Cerebellar cortex (tissue), 1 donor: Measurements from ENCODE around the gene KRTAP10-12.
A peak's percentile ranks its signal among the peaks of the same experiment; 100 is the strongest.

ENCODE experiments used
- DNase-seq: peaks from one replicate; pipeline ENCODE4 v3.0.0-alpha.2; 2015; ENCODE audit warnings: low spot score

Gene KRTAP10-12

DNA sequence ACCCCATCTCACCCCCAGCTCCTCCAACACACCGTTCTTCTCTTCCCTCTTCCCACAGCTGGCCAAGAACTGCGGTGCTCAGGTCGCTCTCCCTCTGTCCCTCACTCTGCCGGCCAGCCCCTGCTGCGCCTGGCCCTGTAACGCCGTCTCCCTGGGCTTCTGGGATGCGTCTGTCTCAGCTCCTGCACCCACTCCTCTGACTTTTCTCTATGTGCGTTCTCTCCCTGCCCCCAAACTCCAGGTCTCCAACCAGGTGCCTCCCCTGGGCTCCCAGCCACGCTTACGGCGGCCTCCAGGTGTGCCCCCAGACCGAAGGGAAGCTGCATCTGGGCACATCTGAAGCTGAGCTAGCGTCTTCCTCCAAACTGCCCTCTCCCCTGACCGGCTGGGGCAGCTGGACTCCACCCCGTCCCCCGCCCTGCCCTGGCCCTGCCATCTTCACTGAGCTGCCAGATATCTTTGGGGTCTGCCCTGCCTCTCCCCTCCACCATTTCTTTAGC is 2.6 kb downstream of the KRTAP10-12 start:
- no peak for DNase-seq

DNA sequence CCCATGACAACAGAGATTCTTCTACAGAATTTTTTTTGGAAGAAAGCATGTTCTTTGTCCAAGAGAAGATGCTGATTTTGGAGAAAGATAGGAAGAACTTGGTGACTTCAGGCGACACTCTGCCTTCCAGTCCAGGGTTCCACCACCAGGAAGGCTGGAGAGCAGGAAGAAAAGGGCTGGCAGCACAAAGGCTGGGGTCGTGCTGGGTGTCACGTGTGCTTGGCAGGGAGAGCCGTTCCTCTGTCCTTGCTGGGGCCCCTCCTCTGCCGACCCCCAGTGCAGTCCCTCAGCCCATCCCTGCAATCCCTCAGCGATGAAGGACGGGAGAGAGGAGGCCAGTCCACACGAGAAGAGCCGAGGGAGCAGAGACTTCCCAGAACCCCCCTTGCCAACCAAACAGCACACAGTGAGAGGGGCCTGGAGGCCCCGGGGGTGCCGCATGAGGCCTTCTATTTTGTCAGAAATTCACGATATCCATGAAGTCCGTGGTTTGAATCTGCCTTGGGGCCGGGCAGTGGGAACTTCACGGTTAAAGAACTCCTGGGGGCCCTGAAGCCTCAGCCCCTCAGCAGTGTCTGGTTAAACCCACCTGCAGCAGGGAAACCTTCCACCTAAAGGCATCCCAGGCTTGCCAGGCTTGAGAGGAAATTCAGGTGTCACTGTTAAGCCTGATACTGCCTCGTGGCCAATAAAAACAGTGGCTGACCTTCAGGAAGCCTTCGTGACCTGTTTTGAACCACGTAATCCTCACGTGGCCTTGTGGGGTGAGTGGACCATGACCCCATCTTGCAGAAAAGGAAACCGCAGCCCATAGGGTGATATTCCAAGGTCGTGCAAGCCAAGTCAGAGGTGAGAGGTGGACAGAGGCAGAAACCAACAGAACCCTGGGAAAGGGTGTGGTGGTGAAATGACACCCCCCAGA is 3.4 kb downstream of the KRTAP10-12 start:
- DNase-seq, result no peak

GRCh38 chr21:44701023-44701400 is 4.0 kb downstream of the KRTAP10-12 start:
- no peak for DNase-seq

- DNase-seq, result no peak
Measured at GRCh38 chr21:44701541-44701940, 4.6 kb downstream of the KRTAP10-12 start.

DNA sequence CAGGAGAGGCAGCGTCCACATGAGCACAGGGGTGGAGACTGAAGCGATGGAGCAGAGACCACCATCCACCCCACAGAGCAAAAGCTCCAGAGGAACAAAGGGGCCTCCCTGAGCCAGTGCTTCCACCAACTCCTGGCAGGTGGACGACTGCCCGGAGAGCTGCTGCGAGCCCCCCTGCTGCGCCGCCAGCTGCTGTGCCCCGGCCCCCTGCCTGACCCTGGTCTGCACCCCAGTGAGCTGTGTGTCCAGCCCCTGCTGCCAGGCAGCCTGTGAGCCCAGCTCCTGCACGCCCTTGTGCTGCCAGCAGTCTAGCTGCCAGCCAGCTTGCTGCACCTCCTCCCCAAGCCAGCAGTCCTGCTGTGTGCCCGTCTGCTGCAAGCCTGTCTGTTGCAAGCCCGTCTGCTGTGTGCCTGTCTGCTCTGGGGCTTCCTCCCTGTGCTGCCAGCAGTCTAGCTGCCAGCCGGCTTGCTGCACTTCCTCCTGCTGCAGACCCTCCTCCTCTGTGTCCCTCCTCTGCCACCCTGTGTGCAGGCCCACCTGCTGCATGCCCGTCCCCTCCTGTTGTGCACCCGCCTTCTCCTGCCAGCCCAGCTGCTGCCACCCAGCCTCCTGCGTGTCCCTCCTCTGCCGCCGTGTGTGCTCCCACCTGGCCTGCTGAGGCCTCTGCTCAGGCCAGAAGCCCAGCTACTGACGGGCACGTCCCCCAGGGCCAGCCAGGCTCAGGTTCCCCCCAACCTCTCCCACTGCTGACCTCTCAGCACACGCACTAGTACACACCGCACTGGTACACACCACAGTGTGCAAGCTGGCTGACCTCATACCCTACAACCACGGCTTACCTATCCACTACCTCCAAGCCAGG is 5.4 kb downstream of the KRTAP10-12 start:
- peak; percentile 52 for DNase-seq

GRCh38 chr21:44702973-44703730 is 6.2 kb downstream of the KRTAP10-12 start:
- DNase-seq, result no peak

- DNase-seq, result no peak
Measured at GRCh38 chr21:44703731-44704635, 7.0 kb downstream of the KRTAP10-12 start.

DNA sequence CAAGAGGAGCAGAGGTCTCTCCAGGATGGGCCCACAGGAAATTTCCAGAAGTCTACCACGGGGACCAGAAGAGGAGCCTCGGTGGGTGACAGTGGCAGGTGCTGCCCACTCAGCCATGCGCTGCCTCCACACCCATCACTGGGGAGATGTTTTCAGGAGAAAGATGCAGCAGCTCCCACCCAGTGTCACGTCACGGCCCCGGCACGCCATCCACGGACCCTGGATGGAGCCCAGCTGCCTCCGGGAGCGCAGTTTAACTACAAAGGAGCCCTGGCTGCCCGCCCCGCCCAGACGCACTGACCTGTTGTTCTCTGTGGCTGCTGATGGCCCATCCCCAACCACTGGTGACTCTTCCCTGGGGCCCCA is 7.6 kb downstream of the KRTAP10-12 start:
- DNase-seq, result no peak

GRCh38 chr21:44706026-44706705 is 9.2 kb downstream of the KRTAP10-12 start:
- DNase-seq, result no peak

DNA sequence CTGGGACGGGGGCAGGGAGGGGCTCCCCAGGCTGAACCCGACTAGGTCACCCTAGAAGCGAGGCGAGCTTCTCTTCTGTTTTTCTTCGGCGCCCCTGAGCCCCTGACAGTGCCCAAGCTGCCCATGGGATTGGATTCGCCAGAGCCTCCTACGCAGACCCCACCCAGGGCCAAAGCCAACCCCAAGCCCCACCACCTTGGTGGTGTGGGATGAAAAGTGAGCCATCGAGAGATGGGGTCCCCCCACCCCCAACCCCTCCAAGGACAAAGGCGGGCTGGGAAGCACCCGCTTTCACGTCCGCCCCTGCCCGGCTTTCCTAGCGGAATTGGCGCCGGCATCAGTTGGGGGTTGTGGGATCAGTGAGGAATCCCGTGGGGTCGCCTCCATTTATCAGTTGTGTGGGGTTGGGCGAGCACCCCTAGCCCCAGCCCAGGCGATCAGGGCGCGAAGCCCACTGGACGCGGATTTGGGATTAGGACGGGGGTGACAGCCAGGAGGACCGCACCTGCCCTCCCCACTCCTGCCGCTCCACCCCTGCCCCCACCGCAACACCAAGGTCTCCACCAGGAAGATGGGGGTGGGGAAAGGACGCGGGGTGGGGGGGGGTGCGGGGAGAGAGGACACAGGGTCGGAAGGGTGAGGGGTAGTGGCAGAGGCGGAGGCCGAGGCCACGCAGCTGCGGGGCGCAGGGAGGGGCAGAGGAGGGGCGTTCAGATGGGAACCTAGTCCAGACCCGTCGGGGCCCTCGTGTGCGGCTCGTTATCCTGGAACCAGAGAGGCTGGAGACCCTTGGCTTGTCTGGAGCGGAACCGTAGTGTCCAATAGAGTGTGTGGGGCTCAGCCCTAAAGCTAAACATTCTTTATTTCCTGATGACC is 10.0 kb downstream of the KRTAP10-12 start:
- DNase-seq, result no peak

- no peak for DNase-seq
Measured at GRCh38 chr21:44708213-44708865, 11.4 kb downstream of the KRTAP10-12 start.

DNA sequence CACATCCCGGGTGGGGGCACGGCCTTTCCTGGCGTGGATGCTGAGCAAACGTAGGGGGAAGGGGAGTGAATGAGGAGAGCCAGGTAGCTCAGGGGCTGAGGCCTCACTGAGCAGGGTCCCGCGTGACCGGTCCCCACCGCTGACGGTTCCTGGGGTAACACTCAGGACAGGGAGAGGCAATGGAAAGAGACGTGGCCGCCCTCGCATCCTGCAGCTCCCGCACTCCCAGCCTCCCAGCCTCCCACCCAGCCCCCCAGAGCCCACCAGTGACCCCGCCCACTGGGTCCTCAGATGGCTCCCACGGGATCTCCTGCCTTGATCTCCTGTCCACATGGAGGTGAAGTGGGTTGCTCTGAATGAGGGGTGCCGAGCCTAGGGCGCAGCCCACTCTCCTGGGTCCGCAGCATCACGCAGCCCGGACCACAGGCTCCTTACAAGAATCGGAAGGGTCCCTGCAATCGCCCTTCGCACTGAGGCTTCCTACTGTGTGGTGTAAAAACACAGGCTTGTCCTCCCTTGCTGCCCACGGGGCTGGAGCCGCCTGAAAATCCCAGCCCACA is 12.0 kb downstream of the KRTAP10-12 start:
- no peak for DNase-seq

GRCh38 chr21:44709426-44710293 is 12.7 kb downstream of the KRTAP10-12 start:
- no peak for DNase-seq

DNA sequence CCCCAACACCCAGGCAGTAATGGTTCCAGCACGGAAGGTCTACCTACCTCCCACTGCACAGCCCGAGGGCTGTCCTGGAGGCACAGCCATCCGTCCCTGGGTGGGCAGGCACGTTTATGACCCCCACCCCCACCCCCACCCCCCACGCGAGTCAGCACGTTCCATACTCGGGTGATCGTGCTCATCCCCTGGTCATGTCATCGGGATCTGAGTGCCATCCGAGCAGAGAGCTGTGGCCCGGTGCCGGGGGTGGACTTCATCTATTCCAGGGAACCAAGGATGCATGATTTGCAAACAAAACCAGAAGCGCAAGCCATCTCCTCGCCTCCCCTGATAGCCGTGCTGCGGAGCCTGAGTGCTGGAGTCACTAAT is 13.3 kb downstream of the KRTAP10-12 start:
- DNase-seq, result no peak

DNA sequence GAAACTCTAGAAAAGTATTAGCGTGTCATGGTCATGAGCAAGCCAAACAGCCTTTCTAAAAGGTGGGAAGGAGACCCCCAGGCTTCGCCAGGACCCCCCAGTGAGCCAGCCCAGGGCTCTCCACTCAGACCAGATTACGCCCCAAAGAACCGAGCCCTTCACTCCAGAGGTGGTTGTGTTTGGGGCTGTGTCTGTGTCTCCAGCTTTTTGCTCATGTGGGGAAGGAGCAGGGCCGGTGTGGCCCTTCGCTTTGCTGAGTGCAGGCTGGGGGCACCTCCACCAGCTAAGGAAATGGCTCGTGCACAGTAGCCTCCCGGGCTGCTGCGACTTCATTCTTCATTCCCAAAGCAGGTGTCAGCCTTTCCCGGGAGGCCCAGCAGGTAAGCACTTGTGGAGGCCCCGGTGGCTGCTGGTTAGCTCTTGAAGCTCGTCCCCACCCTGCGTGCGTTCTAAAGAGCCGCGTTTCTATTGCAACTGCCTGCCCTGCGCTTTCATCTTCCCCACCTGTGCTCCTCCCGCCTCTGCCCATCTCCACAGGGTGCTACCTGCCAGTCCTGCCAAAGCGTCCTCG is 13.9 kb downstream of the KRTAP10-12 start:
- no peak for DNase-seq

DNA sequence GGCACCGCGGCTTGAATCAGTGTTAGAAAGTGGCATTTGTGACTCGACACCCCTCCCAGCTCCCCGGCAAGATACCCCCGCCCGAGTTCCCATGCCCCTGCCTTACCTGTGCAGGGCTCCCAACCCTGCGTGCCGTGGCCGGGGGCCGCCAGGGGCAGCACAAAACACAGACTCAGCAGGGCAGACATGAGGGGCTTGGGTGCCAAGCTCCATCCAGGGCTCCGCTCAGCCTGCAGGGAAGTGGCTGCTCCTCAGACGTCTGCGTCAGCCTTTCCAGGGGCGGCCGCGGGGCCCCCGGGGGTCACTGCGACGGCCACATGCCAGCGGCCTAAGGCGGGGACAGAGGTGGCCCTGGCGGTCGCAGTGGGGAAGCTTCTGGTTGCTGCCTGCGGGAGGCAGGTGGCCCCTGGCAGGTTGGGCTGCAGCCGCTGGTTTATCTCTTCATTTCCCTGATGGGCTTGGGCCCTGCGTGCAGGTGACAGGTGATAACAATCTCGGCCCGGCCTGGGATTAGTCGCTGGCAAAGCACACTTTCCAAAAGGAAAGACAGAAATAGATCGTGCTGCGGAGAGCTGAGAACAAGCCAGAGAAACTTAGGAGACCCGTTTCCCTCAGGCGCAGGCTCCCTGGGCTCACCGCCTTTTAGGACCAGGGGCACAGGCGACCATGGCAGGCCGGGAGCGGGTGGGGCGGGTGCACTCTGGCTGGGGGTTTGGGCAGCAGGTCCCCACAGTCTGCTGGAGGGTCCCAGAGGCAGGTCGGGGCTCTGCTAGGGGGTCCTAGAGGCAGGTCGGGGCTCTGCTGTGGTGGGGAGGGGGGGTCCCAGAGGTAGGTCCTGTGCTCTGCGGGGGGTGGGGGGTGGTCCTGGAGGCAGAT is 14.6 kb downstream of the KRTAP10-12 start, which contains the start of gene TSPEAR:
TSPEAR (minus strand) TSS at position 246 of the 876 bp plus-strand sequence; CDS start at position 188, 58 bp downstream.
- no peak for DNase-seq
